GM21515 (cell line): ENCODE data around the gene PPP3CA.

Experiments used
- ATAC-seq: cut with Tn5 transposase; IDR thresholded peaks from one replicate; pipeline ENCODE4 v1.9.1; 2021; ENCODE audit not compliant: unreplicated experiment

Gene PPP3CA

GRCh38 chr4:101289306-101289705 is 58.0 kb downstream of the PPP3CA start:
- no peak for ATAC-seq

- ATAC-seq, result no peak
These were observed 58.8 kb downstream of the PPP3CA start for GRCh38 chr4:101288365-101289145.

- no peak for ATAC-seq
These were observed 60.0 kb downstream of the PPP3CA start for GRCh38 chr4:101287324-101287723.

GRCh38 chr4:101286663-101287062 is 60.7 kb downstream of the PPP3CA start:
- no peak for ATAC-seq

- no peak for ATAC-seq
These were observed 61.3 kb downstream of the PPP3CA start for GRCh38 chr4:101285985-101286384.

- no peak for ATAC-seq
These were observed 62.8 kb downstream of the PPP3CA start for GRCh38 chr4:101284546-101284945.

- no peak for ATAC-seq
These were observed 63.9 kb downstream of the PPP3CA start for GRCh38 chr4:101283434-101283833.

GRCh38 chr4:101282076-101282844 is 65.1 kb downstream of the PPP3CA start:
- ATAC-seq, result no peak

GRCh38 chr4:101280866-101281600 is 66.3 kb downstream of the PPP3CA start:
- no peak for ATAC-seq

GRCh38 chr4:101279377-101279871 is 67.9 kb downstream of the PPP3CA start:
- ATAC-seq, result peak; percentile 77

- no peak for ATAC-seq
These were observed 69.7 kb downstream of the PPP3CA start for GRCh38 chr4:101277671-101278070.

GRCh38 chr4:101276661-101277060 is 70.7 kb downstream of the PPP3CA start:
- ATAC-seq, result no peak

- ATAC-seq, result peak; percentile 68
These were observed 72.2 kb downstream of the PPP3CA start for GRCh38 chr4:101274888-101275752.

GRCh38 chr4:101271516-101271915 is 75.8 kb downstream of the PPP3CA start:
- ATAC-seq, result no peak

GRCh38 chr4:101269682-101270081 is 77.6 kb downstream of the PPP3CA start:
- no peak for ATAC-seq

- no peak for ATAC-seq
These were observed 81.5 kb downstream of the PPP3CA start for GRCh38 chr4:101265816-101266172.

- no peak for ATAC-seq
These were observed 82.1 kb downstream of the PPP3CA start for GRCh38 chr4:101264993-101265815.

GRCh38 chr4:101264512-101264911 is 82.8 kb downstream of the PPP3CA start:
- no peak for ATAC-seq

- no peak for ATAC-seq
These were observed 84.6 kb downstream of the PPP3CA start for GRCh38 chr4:101262683-101263082.

GRCh38 chr4:101259876-101260275 is 87.5 kb downstream of the PPP3CA start:
- peak; percentile 92 for ATAC-seq
